HAP-1 (cell line): ENCODE data around the gene LAMC2.
A peak's percentile ranks its signal among the peaks of the same experiment; 100 is the strongest.
"Not testable (repeated sequence)": the region's sequence is repeated elsewhere in the genome, so short reads cannot be mapped to it uniquely, and the experiment has no call there.

Experiments used
- DNase-seq, 2 experiments: peaks; one replicate each; pipeline ENCODE4 v3.0.0-alpha.2; 2016 to 2020; ENCODE audit warnings: low spot score in 2 of 2
- H3K27me3 ChIP-seq: fragments of 250-450 bp; sonication (Bioruptor Pico); 2 replicates; pipeline ENCODE4 v1.5.1; 2020; ENCODE audit warnings: low read depth, mild to moderate bottlenecking, moderate library complexity
- H3K36me3 ChIP-seq: fragments of 250-450 bp; sonication (Bioruptor Pico); replicated peaks from 2 replicates; pipeline ENCODE4 v1.5.1; 2020; ENCODE audit warnings: mild to moderate bottlenecking
- H3K4me1 ChIP-seq: fragments of 250-450 bp; sonication (Bioruptor Pico); 2 replicates; pipeline ENCODE4 v1.5.1; 2020; ENCODE audit warnings: mild to moderate bottlenecking
- H3K4me3 ChIP-seq: fragments of 250-450 bp; sonication (Bioruptor Pico); 2 replicates; pipeline ENCODE4 v1.5.1; 2020; ENCODE audit warnings: mild to moderate bottlenecking, moderate library complexity
- H3K9me3 ChIP-seq: fragments of 250-450 bp; sonication (Bioruptor Pico); 2 replicates; pipeline ENCODE4 v1.5.1; 2020; ENCODE audit warnings: mild to moderate bottlenecking, moderate library complexity
- in situ Hi-C: fragments of 300-500 bp; cut with MboI; formaldehyde crosslinking; loops from 3 replicates; pipeline ENCODE4 v1.14.3; 2020; ENCODE audit warnings: low sequenced_read_pairs, inconsistent platforms, mixed read lengths

Gene LAMC2

DNA sequence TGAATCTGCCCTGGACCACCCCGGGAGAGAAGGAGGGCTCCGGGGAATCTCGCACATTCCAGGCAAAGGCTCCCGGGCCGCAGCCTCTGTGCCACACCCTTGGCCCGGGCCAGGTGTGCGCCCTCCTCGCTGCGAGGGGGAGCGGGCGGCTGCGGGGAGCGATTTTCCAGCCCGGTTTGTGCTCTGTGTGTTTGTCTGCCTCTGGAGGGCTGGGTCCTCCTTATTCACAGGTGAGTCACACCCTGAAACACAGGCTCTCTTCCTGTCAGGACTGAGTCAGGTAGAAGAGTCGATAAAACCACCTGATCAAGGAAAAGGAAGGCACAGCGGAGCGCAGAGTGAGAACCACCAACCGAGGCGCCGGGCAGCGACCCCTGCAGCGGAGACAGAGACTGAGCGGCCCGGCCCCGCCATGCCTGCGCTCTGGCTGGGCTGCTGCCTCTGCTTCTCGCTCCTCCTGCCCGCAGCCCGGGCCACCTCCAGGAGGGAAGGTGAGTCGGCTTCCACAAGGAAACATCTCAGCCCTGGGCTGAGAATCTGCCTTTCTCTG is at the start of gene LAMC2:
TSS of gene LAMC2 (plus strand) at position 324 of the 550 bp plus-strand sequence. CDS start at position 413, 89 bp downstream.
- in situ Hi-C loops = no loop called here
- no peaks in the 10 kb centered on the region for H3K27me3 ChIP-seq
- H3K36me3 ChIP-seq = no peaks in the 10 kb centered on the region
- no peak within 1 kb of the TSS for H3K4me3 ChIP-seq
- DNase-seq = peak in 1 of 2 experiments; percentile 23
- peaks cover 3% of the 10 kb centered on the region for H3K4me1 ChIP-seq
- H3K9me3 ChIP-seq = no peaks in the 10 kb centered on the region

- in situ Hi-C loops = no loop called here
- H3K9me3 ChIP-seq = no peaks in the 10 kb centered on the region
- no peak for DNase-seq
- peaks cover 22% of the 10 kb centered on the region for H3K4me1 ChIP-seq
- H3K4me3 ChIP-seq = no peak overlapping the region
- no peaks in the 10 kb centered on the region for H3K27me3 ChIP-seq
- peaks cover 51% of the 10 kb centered on the region for H3K36me3 ChIP-seq
Observed at GRCh38 chr1:183137782-183138181, 48.3 kb upstream of the LAMC2 start.

DNA sequence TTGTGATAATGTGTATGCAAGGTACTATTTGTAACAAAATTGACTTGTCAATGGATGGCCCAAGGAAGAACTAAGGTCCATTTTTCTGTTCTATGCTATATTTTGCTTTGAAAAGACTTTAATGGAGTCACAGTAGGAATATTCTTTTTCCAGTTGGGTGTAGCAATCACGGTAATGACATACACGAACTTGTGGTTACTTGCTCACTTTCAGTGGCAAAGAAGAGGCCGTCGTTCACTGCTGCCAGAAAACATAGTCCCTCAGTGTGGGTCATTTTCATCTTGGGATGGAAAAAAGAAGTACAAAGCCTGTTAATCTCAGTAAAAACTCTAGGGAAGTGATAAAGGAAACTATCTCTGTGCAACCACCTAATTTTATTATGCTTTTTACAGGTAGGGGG is 47.8 kb upstream of the LAMC2 start:
- no peak for DNase-seq
- H3K36me3 ChIP-seq = peaks cover 51% of the 10 kb centered on the region
- no peaks in the 10 kb centered on the region for H3K9me3 ChIP-seq
- peaks cover 22% of the 10 kb centered on the region for H3K4me1 ChIP-seq
- no peak overlapping the region for H3K4me3 ChIP-seq
- in situ Hi-C loops = no loop called here
- H3K27me3 ChIP-seq = no peaks in the 10 kb centered on the region

- H3K27me3 ChIP-seq = no peaks in the 10 kb centered on the region
- in situ Hi-C loops = no loop called here
- peaks cover 48% of the 10 kb centered on the region for H3K36me3 ChIP-seq
- H3K9me3 ChIP-seq = no peaks in the 10 kb centered on the region
- no peak overlapping the region for H3K4me3 ChIP-seq
- peak; percentile 23 to 44 for DNase-seq
- peaks cover 22% of the 10 kb centered on the region for H3K4me1 ChIP-seq
Observed at GRCh38 chr1:183139281-183139942, 46.7 kb upstream of the LAMC2 start.

GRCh38 chr1:183140633-183141032 is 45.4 kb upstream of the LAMC2 start:
- no peak overlapping the region for H3K4me3 ChIP-seq
- peaks cover 43% of the 10 kb centered on the region for H3K36me3 ChIP-seq
- in situ Hi-C loops = no loop called here
- no peak for DNase-seq
- no peaks in the 10 kb centered on the region for H3K27me3 ChIP-seq
- no peaks in the 10 kb centered on the region for H3K9me3 ChIP-seq
- peaks cover 22% of the 10 kb centered on the region for H3K4me1 ChIP-seq

GRCh38 chr1:183142171-183142570 is 43.9 kb upstream of the LAMC2 start:
- DNase-seq = no peak
- in situ Hi-C loops = no loop called here
- H3K27me3 ChIP-seq = no peaks in the 10 kb centered on the region
- H3K4me3 ChIP-seq = no peak overlapping the region
- peaks cover 22% of the 10 kb centered on the region for H3K4me1 ChIP-seq
- peaks cover 40% of the 10 kb centered on the region for H3K36me3 ChIP-seq
- no peaks in the 10 kb centered on the region for H3K9me3 ChIP-seq

DNA sequence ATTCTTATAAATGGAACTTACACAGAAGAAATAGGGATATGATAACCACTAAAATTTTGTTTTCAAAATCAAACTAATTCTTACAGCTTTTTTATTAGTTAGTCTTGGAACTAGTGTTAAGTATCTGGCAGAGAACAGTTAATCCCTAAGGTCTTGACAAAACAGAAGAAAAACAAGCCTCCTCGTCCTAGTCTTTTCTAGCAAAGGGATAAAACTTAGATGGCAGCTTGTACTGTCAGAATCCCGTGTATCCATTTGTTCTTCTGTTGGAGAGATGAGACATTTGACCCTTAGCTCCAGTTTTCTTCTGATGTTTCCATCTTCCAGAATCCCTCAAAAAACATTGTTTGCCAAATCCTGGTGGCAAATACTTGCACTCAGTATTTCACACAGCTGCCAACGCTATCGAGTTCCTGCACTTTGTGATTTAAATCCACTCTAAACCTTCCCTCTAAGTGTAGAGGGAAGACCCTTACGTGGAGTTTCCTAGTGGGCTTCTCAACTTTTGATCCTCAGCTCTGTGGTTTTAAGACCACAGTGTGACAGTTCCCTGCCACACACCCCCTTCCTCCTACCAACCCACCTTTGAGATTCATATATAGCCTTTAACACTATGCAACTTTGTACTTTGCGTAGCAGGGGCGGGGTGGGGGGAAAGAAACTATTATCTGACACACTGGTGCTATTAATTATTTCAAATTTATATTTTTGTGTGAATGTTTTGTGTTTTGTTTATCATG is 42.3 kb upstream of the LAMC2 start:
- DNase-seq = no peak
- in situ Hi-C loops = no loop called here
- H3K4me3 ChIP-seq = no peak overlapping the region
- peaks cover 25% of the 10 kb centered on the region for H3K4me1 ChIP-seq
- H3K27me3 ChIP-seq = no peaks in the 10 kb centered on the region
- peaks cover 27% of the 10 kb centered on the region for H3K36me3 ChIP-seq
- no peaks in the 10 kb centered on the region for H3K9me3 ChIP-seq

GRCh38 chr1:183144752-183145151 is 41.3 kb upstream of the LAMC2 start:
- in situ Hi-C loops = no loop called here
- Histone ChIP-seq H3K27me3 (no peaks in the 10 kb centered on the region), H3K4me1 (peaks cover 19% of the 10 kb centered on the region), H3K36me3 (peaks cover 27% of the 10 kb centered on the region), H3K9me3 (no peaks in the 10 kb centered on the region), H3K4me3 (no peak overlapping the region)
- no peak for DNase-seq

- in situ Hi-C loops = no loop called here
- no peaks in the 10 kb centered on the region for H3K27me3 ChIP-seq
Observed at GRCh38 chr1:183147735-183148134, 38.3 kb upstream of the LAMC2 start.

GRCh38 chr1:183148599-183148998 is 37.5 kb upstream of the LAMC2 start:
- Histone ChIP-seq H3K27me3 (no peaks in the 10 kb centered on the region), H3K9me3 (no peaks in the 10 kb centered on the region), H3K36me3 (peaks cover under 1% of the 10 kb centered on the region), H3K4me3 (no peak overlapping the region), H3K4me1 (peaks cover 3% of the 10 kb centered on the region; the same call in 1 of the 2 replicates)
- in situ Hi-C loops = no loop called here
- no peak for DNase-seq

More at GRCh38 chr1:183147735-183148134, 38.3 kb upstream of the LAMC2 start:
- peaks cover 9% of the 10 kb centered on the region for H3K36me3 ChIP-seq
- DNase-seq = no peak
- H3K4me1 ChIP-seq = peaks cover 3% of the 10 kb centered on the region; the same call in 1 of the 2 replicates
- H3K4me3 ChIP-seq = no peak overlapping the region
- no peaks in the 10 kb centered on the region for H3K9me3 ChIP-seq

- Histone ChIP-seq H3K4me3 (no peak overlapping the region), H3K36me3 (no peaks in the 10 kb centered on the region; the same call in 1 of the 2 replicates), H3K4me1 (peaks cover 3% of the 10 kb centered on the region; the same call in 1 of the 2 replicates), H3K9me3 (no peaks in the 10 kb centered on the region), H3K27me3 (no peaks in the 10 kb centered on the region)
- in situ Hi-C loops = no loop called here
- DNase-seq = no peak
Observed at GRCh38 chr1:183149273-183149672, 36.8 kb upstream of the LAMC2 start.

- H3K27me3 ChIP-seq, H3K4me1 ChIP-seq, in situ Hi-C loops, H3K36me3 ChIP-seq, DNase-seq, H3K4me3 ChIP-seq, H3K9me3 ChIP-seq: not testable (repeated sequence)
Observed at GRCh38 chr1:183150032-183150431, 36.0 kb upstream of the LAMC2 start.

DNA sequence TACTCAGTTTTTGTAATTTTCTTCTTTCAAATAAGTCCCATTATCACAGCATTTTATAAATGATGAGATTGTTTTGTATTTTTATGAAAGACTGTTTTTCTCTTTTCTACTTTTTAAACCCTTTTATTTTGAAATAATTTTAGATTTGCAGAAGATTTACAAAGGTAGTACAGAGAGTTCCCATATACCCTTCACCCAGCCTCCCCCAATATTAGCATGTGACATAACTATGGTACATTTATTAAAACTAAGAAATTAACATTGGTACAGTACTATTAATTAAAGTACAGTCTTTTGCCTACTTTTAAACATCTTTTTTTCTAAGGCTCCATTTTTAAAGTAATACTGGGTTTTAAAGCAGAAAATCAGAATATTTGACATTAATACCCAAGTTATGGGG is 35.6 kb upstream of the LAMC2 start:
- Histone ChIP-seq H3K27me3 (no peaks in the 10 kb centered on the region), H3K9me3 (no peaks in the 10 kb centered on the region), H3K4me3 (no peak overlapping the region), H3K4me1 (peaks cover 3% of the 10 kb centered on the region; the same call in 1 of the 2 replicates), H3K36me3 (no peaks in the 10 kb centered on the region)
- in situ Hi-C loops = no loop called here
- no peak for DNase-seq

GRCh38 chr1:183152180-183152579 is 33.9 kb upstream of the LAMC2 start:
- no peak overlapping the region for H3K4me3 ChIP-seq
- no peaks in the 10 kb centered on the region for H3K27me3 ChIP-seq
- no peaks in the 10 kb centered on the region for H3K36me3 ChIP-seq
- H3K4me1 ChIP-seq = peaks cover 3% of the 10 kb centered on the region; the same call in 1 of the 2 replicates
- in situ Hi-C loops = no loop called here
- DNase-seq = no peak
- no peaks in the 10 kb centered on the region for H3K9me3 ChIP-seq
